ENCODE measurements around the gene PUM2.

Gene PUM2

DNA sequence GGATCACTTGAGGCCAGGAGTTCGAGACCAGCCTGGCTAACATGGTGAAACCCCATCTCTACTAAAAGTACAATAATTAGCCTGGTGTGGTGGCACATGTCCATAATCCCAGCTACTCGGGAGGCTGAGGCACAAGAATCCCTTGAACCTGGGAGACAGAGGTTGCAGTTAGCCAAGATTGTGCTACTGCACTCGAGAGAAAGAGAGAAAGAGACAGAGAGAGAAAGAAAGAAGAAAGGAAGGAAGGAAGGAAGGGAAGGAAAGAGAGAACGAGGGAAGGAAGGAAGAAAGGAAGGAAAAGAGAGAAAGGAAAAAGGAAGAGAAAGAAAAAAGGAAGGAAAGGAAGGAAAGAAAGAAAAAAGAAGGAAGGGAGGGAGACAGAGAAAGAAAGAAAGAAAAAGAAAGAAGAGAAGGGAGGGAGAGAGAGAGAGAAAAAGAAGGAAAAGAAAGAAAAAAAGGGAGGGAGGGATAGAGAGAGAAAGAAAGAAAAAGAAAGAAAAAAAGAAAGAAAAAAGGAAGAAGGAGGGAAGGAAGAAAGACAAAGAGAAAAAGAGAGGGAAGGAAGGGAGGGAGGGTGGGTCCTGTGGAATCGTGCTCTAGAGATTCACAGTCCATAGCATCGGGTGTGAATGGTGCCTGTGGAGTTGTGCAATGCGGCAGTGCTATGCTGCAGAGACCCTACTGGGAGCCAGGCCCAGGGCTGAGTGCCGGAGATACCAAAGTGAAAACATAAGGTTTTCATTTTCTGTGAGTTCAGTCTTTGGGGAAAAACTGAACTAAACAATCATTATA lies 121.1 kb downstream of the PUM2 start:
- no peak for DNase-seq (ENCODE audit: low spot score)
- in situ Hi-C loops (cut with MboI; ENCODE audit: low sequenced_read_pairs, unreplicated experiment), result loop anchor here (10.0 to 25.0 kb wide), 2 partner anchors 95 to 408 kb away; no protein-coding TSS in a partner anchor
- TF ChIP-seq, protein P1, sequence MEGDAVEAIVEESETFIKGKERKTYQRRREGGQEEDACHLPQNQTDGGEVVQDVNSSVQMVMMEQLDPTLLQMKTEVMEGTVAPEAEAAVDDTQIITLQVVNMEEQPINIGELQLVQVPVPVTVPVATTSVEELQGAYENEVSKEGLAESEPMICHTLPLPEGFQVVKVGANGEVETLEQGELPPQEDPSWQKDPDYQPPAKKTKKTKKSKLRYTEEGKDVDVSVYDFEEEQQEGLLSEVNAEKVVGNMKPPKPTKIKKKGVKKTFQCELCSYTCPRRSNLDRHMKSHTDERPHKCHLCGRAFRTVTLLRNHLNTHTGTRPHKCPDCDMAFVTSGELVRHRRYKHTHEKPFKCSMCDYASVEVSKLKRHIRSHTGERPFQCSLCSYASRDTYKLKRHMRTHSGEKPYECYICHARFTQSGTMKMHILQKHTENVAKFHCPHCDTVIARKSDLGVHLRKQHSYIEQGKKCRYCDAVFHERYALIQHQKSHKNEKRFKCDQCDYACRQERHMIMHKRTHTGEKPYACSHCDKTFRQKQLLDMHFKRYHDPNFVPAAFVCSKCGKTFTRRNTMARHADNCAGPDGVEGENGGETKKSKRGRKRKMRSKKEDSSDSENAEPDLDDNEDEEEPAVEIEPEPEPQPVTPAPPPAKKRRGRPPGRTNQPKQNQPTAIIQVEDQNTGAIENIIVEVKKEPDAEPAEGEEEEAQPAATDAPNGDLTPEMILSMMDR (IDR thresholded peaks at IDR 0.05; ENCODE audit: borderline replicate concordance, control extremely low read depth, extremely low read depth, insufficient read depth, missing control alignments), result no peak

DNA sequence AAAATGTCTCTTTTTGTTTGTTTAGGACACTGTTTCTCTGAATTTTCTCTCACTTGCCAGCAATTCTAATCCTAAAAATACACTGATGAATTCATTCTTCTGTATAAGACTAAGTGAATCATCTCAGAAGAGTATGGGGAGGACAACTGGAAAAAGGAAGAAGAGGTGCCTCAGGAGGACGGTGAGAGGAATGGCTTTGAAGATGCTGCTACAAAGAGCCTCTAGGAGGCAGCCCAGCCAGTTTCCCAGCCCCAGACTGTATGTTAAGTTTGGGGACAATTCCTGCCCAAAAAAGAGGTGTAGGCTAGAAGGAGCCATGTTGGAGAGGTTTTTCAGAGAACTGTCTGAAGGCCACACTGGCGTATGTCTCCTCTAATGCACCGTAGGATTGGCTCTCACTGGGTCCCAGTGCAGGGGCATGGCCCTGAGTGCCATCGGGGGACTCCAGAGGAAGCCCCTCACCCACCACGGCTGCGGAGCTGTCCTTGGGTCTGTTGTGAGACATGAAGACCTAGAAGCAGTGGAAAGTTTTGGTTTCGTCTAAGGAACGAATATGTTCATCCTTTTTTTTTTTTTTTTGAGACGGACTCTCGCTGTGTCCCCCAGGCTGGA lies 122.6 kb downstream of the PUM2 start:
- TF ChIP-seq, protein P1 (IDR thresholded peaks at IDR 0.05; ENCODE audit: borderline replicate concordance, control extremely low read depth, extremely low read depth, insufficient read depth, missing control alignments), result no peak
- in situ Hi-C loops (cut with MboI; ENCODE audit: low sequenced_read_pairs, unreplicated experiment), result loop anchor here (10.0 to 25.0 kb wide), 2 partner anchors 93 to 409 kb away; no protein-coding TSS in a partner anchor
- DNase-seq (ENCODE audit: low spot score), result no peak

DNA sequence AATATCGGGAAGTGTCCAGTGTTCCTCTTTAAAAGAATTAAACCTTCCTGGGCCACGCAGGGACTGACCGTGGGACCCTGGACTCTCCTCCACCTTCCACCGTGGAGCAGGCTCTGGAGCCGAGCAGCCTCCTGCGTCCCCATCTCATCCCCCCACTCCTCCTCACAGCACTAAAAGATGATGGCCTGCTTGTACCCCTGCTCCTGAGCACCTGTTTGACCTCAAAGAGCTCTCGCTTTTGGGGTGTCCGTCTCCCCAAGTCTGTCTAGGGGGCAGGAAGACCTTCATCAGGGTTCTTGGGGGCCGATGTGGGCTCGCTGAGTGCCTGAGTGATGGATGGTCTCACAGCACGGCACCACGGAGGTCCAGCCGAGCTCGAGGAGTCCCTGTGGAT lies 124.5 kb downstream of the PUM2 start:
- in situ Hi-C loops (cut with MboI; ENCODE audit: low sequenced_read_pairs, unreplicated experiment), result loop anchor here (10.0 to 25.0 kb wide), 2 partner anchors 91 to 411 kb away; no protein-coding TSS in a partner anchor
- no peak for DNase-seq (ENCODE audit: low spot score)
- TF ChIP-seq, protein P1 (IDR thresholded peaks at IDR 0.05; ENCODE audit: borderline replicate concordance, control extremely low read depth, extremely low read depth, insufficient read depth, missing control alignments), result no peak

DNA sequence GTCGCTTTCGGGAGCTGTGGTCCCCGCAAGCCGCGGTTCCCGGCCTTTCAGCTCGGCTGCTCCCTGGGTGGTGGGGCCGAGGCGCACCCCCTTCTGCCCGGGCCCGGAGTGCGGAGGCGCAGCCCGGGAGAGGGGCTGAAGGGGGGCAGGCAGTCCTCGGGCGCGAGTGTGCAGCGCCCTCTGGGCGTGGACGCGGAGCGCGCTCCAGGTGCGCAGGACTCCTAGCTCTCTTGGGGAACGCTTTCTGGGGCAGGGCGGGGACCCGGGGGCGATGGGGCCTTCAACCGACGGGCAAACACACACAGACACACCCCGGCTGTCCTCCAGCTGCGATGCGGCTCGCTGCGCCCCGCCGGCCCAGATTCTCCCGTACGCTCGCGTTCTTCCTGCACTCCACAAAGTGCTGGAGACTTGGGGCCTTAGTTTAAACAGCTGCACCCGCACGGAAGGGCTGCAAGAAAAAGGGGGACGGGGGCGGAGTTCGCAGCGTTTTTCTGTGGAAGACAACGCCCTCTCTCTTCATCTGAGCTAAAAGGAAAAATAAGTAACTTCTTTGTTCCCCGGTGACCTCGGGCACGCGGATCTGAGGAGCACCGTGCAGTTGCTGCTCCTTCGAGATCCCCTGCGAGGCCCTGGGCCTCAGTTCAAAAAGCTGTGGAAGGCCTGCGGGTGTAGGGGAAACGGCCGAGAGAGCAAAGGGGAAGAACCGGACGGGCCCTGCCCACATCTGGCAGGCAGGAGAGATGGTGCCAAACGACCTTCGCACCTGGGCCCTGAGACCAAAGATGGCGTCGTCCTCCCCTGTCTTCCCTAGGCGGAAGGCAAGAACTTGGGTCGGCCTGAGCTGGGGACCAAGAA lies 125.1 kb downstream of the PUM2 start:
- in situ Hi-C loops (cut with MboI; ENCODE audit: low sequenced_read_pairs, unreplicated experiment), result loop anchor here (10.0 to 25.0 kb wide), 2 partner anchors 91 to 412 kb away; no protein-coding TSS in a partner anchor
- DNase-seq (ENCODE audit: low spot score), result peak; percentile 88
- TF ChIP-seq, protein P1 (IDR thresholded peaks at IDR 0.05; ENCODE audit: borderline replicate concordance, control extremely low read depth, extremely low read depth, insufficient read depth, missing control alignments), result peak; percentile 74

DNA sequence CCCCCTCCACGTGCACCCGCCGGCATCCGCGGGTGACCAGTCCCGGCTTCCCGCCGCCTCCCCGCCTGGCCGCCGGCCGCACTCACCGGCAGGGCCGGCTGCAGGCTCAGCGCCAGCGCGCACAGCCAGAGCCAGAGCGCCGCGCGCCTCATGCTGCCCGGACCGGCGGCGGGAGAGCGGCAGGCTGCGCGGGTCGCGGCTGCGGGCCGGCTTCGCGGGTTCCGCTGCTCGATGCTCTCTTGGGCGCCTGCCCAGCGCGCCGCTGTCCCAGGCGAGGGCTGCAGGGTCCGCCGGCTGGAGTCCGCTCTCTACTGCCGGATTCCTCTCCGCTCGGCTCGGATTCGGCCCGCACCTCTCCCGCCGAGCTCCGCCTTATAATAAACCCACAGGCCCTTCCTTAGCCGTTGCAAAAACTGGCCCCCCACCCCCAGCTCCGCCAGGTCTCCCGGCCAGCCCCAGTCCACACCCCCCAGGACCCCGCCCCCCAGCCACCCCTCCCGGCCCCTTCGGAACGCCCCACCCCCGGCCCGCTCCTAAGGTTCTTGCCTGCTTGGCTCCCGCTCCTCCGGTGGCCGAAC lies 125.8 kb downstream of the PUM2 start, which contains the start of gene SDC1:
Gene SDC1, minus strand, starts transcription at position 415 of the 578 bp plus-strand sequence. Its CDS starts 263 bp downstream, at position 152.
- in situ Hi-C loops (cut with MboI; ENCODE audit: low sequenced_read_pairs, unreplicated experiment), result loop anchor here (10.0 to 25.0 kb wide), 2 partner anchors 90 to 412 kb away; no protein-coding TSS in a partner anchor
- DNase-seq (ENCODE audit: low spot score), result peak; percentile 58
- TF ChIP-seq, protein P1 (IDR thresholded peaks at IDR 0.05; ENCODE audit: borderline replicate concordance, control extremely low read depth, extremely low read depth, insufficient read depth, missing control alignments), result no peak

Measured in GM13976 (cell line).